Glomerular endothelial cell (primary cell): ENCODE measurements around the gene QRICH1. TPM values are rescaled to one million over a fixed set of nuclear protein-coding genes. Genes with fewer than 3 reads are reported as not detected.

ENCODE experiments used
- DNase-seq: peaks from one replicate; pipeline ENCODE4 v3.0.0-alpha.2; 2011; ENCODE audit warnings: low read depth, low spot score; ENCODE audit errors: extremely low read depth
- total RNA-seq: library from RNA; depleted of rRNA; stranded (reverse); fragments of >200 nt; gene quantifications from 2 replicates; pipeline ENCODE4 v1.2.3, GENCODE V29; 2015

The QRICH1 gene, protein sequence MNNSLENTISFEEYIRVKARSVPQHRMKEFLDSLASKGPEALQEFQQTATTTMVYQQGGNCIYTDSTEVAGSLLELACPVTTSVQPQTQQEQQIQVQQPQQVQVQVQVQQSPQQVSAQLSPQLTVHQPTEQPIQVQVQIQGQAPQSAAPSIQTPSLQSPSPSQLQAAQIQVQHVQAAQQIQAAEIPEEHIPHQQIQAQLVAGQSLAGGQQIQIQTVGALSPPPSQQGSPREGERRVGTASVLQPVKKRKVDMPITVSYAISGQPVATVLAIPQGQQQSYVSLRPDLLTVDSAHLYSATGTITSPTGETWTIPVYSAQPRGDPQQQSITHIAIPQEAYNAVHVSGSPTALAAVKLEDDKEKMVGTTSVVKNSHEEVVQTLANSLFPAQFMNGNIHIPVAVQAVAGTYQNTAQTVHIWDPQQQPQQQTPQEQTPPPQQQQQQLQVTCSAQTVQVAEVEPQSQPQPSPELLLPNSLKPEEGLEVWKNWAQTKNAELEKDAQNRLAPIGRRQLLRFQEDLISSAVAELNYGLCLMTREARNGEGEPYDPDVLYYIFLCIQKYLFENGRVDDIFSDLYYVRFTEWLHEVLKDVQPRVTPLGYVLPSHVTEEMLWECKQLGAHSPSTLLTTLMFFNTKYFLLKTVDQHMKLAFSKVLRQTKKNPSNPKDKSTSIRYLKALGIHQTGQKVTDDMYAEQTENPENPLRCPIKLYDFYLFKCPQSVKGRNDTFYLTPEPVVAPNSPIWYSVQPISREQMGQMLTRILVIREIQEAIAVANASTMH
- 73.8 and 205 TPM in 2 replicates for total RNA-seq

DNA sequence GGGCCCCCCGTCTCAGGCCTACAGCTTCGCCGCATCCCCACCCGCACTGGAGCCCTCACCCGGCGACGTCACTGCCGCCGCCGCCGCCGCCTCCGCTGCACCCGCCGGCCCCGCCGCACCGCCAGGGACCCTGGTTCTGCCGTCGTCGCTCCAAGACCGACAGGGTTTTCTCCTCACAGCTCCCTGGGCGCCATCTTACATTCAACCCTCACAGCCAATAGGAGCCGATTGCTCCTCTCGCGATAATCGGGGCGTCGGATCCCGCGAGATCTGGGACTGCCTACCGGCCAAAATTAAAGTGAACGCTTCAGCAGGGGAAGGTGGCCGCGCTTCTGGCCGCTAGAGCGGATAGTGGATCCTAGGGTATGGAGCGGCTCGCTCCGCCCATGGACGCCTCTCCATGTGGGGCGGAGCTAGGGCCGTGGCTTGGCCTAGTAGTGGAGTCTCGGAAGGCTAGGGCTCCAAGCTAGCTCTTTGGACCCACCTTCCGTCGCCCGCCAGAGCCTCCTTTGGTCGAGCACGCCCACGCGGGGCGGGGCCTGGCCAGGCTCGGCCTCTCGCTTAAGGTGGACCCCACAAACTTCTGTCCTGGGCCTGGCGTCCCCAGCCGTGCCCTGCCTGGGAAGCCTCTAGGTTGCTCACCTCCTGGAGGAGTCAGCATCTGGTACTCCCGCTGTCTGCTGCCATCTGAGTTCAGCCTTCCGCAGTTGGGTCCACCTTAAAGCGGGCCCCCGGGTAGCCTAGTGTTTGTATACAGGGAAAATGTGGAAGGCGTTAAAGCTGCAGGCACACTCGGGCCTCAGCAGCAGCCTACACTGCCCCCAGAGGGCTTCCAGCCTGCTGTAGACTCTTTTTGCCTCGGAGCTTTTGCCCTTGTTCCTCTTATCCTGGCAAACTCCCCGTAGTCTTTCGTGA lies at the start of gene QRICH1:
Gene QRICH1 (minus strand): TSS at position 219 of the 915 bp plus-strand sequence. CDS start 17,054 bp downstream, outside the sequence.
- DNase-seq, result peak; percentile 84

DNA sequence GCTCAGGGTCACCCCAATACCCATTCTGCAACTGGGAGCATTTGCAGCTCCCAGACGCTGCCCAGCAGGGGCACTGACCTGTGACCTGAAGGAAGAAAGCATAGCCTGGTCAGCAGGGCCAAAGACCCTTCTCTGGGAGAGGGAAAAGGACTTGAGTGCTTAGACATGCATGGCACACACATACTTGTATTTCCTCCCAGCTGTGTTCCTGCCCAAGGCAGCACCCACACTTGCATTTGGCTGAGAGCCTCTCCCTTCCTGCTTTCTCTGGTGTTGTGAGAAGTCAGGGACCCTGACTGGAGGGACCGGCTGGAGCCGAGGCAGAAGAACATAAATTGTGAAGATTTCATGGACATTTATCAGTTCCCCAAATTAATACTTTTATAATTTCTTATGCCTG lies 46.2 kb upstream of the QRICH1 start:
- DNase-seq, result no peak

DNA sequence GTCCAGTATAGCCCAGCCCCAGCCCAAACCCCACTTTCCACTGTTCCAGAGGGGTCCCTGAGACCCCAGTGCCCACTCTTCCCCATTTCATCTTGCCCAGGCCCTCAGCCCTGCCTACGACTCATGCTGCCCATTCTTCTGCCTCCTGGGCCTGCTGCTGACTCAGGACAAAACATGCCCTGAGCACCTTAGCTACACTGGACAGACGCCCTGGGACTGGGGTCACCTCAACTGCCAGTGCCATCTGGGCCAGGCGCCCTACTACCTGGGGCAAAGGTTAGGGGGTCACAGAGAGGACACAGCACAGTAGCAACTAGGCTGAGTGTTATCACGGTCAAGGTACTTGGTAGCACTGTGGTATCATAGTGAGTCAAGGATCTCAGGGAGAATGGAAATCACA lies 41.6 kb upstream of the QRICH1 start:
- DNase-seq, result no peak

DNA sequence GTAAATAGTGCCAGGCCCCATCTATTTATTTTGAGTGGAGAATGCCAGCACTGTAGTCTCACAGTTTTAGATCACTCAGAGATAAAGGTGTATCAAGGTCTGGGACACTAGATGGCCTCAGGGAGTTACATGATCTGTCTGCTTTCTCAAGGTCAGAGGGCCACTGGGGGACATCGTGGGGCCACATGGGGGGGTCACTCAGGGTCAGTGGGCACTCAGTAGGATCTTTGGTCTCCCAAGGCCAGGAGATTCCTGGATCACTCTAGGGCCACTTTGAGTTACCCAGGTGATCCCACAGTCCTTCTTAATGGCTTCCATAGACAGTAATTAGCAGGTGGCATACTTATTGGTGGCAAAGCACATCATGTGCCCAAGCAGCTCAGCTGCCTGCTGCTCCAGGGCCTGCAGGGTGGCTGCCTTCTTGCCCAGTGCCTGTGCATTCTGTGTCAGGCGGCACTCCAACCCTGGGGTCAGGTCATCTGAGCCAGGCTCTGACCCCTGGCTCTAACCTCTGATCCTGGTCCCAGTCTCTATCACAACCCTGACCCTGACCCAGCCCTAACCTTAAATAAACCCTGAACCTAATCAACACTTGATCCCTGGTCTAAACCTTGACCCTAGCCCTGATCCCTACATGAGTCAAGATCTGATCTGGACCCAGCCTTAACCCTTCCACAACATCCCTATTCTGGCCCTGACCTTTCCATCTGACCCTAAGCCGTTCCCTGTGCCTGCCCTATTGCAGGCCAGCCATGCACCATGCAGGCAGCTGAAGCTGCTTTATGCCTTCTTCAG lies 40.8 kb upstream of the QRICH1 start:
- no peak for DNase-seq

DNA sequence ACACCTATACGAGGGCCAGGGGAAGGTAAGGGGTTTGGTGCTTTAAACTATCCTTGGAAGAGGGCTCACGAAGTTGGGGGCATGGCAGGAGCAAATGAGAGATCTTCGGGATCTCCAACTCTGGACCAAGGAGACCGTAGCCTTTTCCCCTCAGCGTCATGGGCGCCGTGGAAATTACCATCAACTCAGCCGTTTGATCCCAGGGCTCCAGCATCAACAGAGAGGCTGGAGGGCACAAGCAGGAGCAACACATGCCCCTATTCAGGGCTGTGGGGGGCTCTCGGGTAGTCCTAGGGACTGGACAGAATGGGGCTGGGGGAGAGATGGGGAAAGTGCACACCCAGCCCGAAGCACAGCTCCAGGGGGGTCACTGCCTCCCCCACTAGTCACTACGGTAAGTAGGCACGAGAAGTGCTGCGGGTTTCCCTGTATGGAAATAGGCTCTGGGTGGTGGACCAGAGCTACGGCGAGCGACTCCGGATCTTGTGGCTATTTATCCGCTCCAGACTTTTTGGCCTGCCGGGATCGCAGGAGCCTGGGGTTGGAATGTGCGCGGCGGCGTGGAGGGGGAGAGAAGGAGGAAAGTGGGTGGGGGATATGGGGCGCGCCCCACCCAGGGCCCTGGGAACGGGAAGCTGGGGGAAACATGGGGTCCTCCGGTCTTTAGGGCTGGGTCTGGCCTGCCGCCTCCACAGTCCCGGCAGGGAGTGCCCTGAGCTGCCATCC lies 39.5 kb upstream of the QRICH1 start:
- DNase-seq, result no peak

DNA sequence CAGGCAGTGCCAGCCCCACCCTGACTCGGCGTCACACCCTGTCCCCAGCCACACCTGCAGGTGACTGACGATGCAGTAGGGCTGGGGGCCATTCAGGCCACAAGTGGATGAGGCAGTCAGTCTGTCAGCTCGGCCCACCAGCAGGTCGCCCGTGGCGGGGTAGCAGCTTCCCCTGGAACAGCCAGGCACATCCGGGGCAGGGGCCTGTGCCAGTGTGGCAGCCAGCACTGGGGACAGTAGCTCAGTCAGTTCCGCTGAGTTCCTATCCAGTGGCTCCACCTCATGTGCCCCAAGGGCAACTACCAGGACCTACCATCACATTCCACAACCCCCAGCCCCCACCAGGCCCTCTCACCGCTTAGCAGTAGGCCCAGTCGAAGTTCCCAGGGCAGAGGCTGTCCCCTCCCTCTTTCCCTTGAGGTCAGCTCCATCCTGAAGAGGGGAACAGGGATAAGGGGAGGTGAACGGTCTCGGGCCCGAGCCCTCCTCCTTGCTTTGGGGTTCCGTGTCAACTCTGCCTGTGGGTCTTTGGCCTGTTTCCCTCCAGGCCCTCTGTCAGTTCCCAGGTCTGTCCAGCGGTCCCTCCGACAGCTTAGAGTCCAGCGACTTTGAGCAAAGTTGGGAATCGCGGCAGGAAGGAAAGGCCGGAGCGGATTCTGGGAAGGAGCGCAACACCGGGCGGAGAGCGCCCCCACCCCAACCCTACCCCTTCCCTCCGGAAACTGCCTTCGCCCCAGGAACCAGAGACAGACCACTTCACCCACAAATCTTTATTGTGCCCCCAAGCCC lies 38.8 kb upstream of the QRICH1 start, which contains the start of gene LAMB2:
Gene LAMB2 (minus strand): TSS at position 614 of the 789 bp plus-strand sequence. CDS start 183 bp downstream, at position 431.
- DNase-seq, result peak; percentile 48

DNA sequence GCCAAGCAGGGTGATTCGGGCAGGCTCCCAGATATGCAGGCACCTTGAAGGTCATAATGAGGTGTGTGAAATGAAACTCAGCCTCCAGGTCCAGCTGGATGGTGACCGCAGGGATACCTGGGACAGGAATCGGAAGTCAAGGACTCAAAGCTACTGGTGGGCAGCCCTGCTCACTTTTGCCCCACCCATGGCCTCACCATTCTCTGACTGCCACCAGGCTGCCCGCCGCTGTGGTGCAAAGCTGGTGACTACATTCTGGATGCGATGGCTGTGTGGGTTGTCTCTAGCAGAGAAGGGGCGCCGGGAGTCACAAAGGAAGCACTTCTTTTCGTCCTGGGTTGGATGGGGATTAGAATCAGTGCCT lies 38.2 kb upstream of the QRICH1 start:
- no peak for DNase-seq

DNA sequence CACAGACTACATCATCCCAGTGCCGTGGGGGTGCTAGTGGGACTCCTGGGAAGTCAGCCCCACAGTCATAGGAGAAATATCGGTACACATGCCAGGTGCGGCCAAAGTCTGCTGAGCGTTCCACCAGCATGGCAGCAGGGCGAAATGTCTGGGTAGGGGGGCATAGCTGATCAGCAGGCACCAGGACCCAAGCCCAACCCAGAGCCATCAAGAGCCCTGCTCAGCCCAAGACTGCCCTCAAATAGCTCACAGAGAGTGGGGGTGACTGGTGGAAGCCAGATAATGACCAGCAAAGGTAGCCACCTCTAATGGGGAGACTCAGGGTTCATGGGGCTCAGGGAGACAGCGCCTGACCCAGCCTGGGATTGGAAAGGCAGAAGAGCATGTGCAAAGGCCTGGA lies 37.7 kb upstream of the QRICH1 start:
- no peak for DNase-seq

DNA sequence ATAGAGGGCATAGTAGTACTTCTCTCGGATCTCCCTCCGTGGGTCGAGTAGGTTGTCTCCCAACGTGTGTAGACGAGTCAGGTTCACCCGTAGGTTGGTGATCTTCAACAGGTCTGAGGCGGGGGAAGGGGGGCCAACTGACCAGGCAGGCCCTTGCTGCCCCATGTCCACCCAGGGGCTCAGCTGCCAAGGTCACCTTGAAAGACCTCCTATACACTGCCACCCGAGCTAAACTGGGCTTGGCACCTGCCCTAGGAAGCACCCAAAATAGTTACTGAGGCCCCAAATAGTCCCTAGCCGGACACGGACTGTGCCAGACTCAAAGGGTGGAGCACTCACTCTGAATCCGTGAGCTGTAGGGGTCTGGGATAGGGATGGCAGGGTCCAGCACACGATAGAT lies 37.2 kb upstream of the QRICH1 start:
- no peak for DNase-seq

DNA sequence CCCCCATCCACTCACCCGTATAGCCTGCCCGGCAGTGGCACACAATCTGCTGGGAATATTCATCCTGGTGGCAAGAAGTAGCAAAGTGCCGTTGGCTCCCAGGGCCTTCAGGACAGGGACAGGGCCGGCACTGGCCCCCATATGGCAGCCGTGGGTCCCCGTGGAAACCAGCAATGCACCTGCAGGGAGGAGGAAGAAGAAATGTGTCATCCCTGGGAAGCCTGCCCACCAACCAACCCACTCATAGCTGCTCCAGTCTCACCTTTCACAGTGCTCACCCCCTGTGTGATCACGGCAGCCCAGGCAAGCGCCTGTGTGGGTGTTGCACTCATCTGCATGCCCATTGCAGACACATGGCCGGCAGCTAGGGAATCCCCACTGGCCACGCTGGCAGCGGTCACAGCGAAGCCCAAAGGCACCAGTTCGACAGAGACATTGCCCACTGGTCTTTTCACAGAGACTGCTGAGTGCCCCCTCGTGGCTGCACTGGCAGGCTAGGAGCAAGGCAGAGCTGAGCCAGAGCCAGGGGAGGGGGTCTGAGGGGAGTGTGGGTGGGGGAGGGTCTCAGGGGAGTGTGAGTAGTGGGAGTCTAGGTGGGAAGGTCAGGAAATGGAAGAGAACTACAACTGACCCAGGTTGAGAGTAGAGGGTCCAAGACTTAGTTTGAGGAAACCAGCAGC lies 31.3 kb upstream of the QRICH1 start:
- DNase-seq, result no peak

DNA sequence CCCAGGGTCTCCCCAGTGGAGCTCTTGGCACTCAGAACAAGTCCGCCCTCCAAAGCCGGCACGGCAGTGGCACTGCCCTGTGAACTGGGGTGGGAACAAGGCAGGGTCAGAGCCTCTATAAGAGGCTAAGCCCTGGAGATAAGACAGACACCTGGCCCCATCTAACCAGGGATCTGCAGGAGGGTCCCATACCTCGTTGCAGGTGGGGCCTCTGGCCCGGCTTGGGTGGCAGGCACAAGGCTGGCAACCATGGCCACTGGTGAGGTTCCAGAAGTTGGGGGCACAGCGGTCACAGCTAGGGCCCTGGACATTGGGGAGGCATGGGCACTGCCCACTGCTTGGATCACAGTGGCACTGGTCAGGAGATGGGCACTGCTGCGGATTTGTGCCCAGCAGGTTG lies 30.3 kb upstream of the QRICH1 start:
- DNase-seq, result no peak

DNA sequence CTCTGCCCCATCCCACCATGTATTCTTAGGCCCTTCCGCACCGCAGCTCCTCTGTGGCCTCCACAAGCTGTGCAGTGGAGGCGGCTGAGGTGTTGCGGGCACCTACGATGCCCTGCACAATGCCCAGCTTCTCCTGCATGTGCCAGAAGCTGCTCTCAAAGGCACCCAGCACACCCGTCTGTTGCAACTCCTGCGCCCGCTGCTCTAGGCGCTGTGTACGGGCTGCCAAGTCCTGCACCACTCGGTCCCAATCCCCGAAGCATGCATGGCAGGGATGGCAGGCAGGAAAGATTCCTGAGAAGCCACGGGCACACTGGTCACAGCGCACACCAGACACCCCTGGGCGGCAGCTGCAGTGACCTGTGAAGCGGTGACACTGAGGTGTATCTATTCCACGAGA lies 29.8 kb upstream of the QRICH1 start:
- no peak for DNase-seq

DNA sequence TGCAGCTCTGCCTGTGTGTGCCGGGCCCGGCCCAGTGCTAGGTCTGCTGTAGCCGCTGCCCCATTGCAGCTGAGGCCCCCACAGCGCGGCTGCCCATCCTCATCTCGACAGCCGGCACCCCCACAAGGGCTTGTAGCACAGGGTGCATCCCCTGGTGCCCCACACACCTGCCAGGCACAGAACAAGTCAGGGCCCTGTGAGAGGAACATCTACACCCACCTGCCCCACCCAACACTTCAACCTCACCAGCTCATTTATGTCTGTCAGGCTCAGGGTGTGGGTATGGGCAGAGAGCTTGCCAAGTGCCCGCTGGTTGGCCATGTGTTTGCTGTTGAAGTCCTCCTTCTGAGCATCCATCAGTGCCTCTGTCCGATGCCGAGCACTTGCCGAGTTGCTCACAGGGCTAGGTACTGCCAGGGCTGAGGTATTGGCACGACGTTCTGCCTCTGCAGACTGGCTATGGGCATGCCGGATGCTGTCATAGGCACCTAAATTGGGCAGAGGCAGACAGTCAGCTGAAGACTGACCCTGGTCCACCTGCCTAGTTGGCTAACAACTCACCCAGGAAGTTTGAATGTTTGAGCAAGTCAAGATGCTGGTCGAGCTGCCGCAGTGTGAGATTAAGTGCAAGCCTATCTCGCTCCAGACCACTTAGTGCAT lies 29.1 kb upstream of the QRICH1 start:
- DNase-seq, result no peak

DNA sequence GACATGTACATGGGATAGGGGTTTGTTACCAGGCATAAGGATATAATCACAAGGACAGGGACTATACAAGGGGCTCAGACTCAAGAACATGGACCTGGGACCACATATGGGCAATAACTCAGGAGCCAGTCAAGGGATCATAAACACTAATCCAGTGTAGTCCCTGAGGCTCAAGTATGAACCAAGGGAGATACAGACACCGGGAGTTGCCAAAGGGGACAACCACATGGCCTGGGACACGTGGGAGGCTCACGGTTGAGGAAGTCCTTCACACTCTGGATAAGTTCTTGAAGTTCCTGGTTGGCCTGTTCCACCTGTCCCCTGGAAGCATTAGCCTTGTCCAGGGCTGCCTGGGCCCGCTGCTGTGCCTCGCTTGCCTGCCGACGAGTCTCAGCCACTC lies 28.6 kb upstream of the QRICH1 start:
- DNase-seq, result no peak

DNA sequence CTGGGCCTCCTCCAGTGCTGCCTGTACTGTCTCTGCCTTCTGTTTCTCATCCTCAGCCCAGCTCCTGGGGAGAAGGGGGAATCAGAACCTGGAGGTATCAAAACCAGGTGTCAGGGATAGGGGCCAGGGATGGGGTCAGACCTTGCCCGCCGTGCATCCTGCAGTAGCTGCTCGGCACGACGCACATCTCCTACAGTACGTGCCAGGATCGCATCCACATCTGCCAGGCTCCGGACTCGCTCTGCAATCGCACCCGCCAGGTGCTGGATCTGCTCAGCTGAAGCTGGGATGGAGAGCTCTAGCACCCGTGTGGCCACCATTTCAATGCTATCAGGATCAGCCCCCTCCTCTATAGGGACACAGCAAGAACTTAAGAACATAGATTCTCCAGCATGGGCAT lies 28.2 kb upstream of the QRICH1 start:
- DNase-seq, result no peak

DNA sequence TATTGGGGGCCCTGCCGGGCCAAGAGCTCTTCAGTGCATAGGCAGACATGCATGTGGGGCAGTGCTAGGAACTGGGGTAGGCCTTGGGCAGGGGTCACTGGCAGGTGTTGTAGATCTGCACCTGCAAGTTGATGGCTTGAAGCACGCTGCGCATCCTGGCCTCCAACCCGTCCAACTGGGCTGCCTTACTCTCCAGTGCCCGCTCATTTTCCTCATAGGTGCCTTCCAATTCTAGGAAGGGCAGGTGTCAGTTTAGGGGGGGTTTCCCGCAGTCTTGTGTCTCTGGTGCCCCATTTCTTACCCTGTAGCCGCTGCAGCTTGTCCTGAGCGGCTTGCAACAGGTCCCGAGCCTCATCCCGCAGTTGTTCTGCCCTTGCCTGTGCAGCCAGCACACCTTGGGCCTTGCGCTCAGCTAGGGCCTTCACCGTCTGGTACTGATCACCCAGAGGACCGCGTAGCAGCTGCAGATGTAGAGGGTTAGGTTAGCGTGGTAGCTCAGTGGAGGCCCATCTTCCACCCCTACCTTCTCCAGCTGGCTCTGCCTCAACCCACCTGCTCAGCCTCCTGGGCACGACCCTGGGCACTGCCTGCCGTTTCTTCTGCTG lies 27.4 kb upstream of the QRICH1 start:
- DNase-seq, result no peak

DNA sequence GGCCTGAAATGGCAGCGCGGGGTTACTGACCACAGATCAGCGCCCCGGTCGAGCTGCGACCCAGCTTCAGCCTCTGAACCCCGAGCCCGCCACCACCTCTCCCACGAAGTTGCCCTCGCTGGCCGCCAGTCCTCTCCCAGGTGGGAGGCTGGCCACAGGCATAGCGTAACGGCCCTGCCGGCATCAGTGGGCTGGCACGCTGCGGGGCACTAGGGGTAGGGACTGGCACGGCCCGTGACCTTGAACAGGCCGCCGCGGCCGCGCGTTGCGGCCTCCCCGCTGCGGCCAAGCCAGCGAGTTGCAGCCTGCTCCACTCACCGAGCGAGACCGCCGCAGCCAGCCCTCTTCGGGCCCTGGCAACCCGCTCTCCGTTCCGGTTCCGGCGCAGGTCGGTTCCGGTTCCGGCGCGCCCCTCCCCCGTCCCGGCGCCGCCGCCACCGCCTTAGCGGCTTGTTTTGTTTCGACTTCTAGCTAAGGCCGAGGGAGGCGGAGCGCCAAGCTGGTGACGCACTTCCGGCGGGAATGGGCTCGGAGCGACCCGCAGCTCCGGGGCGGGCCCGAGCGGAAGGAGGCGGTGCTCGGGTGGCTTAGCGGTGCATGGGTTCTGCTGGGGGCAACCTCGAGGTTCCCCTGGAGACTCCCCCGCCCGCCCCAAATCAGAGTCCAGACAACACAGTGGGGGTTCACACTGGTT lies 26.7 kb upstream of the QRICH1 start, which contains the start of gene USP19:
Gene USP19 (minus strand): TSS at position 386 of the 694 bp plus-strand sequence. CDS start 1,678 bp downstream, outside the sequence.
- DNase-seq, result no peak
